B cell (primary cell): Measurements from ENCODE around the gene CD40. TPM values are rescaled to one million over a fixed set of nuclear protein-coding genes. Genes with fewer than 3 reads are reported as not detected.
A peak's percentile ranks its signal among the peaks of the same experiment; 100 is the strongest.

Source experiments
- ATAC-seq: fragments of 200-7000 bp; cut with Tn5 transposase; one replicate; pipeline ENCODE4 v1.10.0; 2021; ENCODE audit warnings: low read depth, mild to moderate bottlenecking, moderate number of reproducible peaks, moderate library complexity
- CTCF ChIA-PET: fragments of 350-600 bp; sonication (Branson Sonifier 250); formaldehyde crosslinking; loops from one replicate; lab custom pipeline; 2021; ENCODE audit warnings: antibody characterized with exemption, inconsistent platforms; lab: Charles Lee
- POLR2A ChIA-PET: fragments of 350-600 bp; sonication (Branson Sonifier 250); formaldehyde crosslinking; loops from one replicate; lab custom pipeline; 2021; ENCODE audit warnings: antibody characterized with exemption; lab: Charles Lee
- DNase-seq: peaks from one replicate; pipeline ENCODE4 v3.0.0; 2013
- H2AFZ ChIP-seq: 2 replicates; pipeline ENCODE4 v1.6.1; 2012; ENCODE audit warnings: mild to moderate bottlenecking, low read depth, low read length; ENCODE audit not compliant: insufficient read depth, poor library complexity, severe bottlenecking
- H3K27ac ChIP-seq, 2 donors: 1 replicate in 1 of 2; 2 replicates in 1 of 2; pipeline ENCODE4 v1.5.1; 2012 to 2013; ENCODE audit warnings: low read length in 2 of 2, mild to moderate bottlenecking in 2 of 2, moderate library complexity in 1 of 2
- H3K27me3 ChIP-seq, 4 experiments: fragments of 200-600 bp in 1 of 4; sonication (generic) in 1 of 4; replicated peaks in 1 of 4; 1 replicate in 2 of 4; 2 replicates in 2 of 4; pipeline versions ENCODE4 v1.6.1 to v1.7.0; 2013 to 2016; ENCODE audit warnings: low read length in 3 of 4, mild to moderate bottlenecking in 2 of 4, mixed read lengths in 1 of 4, moderate library complexity in 1 of 4; ENCODE audit not compliant: insufficient read depth in 4 of 4, control insufficient read depth in 3 of 4; ENCODE audit errors: control extremely low read depth in 1 of 4
- H3K36me3 ChIP-seq, 2 experiments: replicated peaks in 1 of 2; 1 replicate in 1 of 2; 2 replicates in 1 of 2; pipeline versions ENCODE4 v1.6.1 to v1.7.1; 2013; ENCODE audit warnings: low read length in 1 of 2; ENCODE audit not compliant: insufficient read depth in 2 of 2, control insufficient read depth in 1 of 2; ENCODE audit errors: control extremely low read depth in 1 of 2, extremely low read depth in 1 of 2
- H3K4me1 ChIP-seq, 2 donors: fragments of 200-600 bp in 1 of 2; sonication (generic) in 1 of 2; 1 replicate in 1 of 2; 2 replicates in 1 of 2; pipeline versions ENCODE4 v1.5.1 to v1.6.1; 2013 to 2017; ENCODE audit warnings: low read length in 2 of 2; ENCODE audit not compliant: control insufficient read depth in 2 of 2, insufficient read depth in 2 of 2
- H3K4me2 ChIP-seq: replicated peaks from 2 replicates; pipeline ENCODE3; 2012; ENCODE audit warnings: mild to moderate bottlenecking, low read depth, low read length; ENCODE audit not compliant: poor library complexity, severe bottlenecking
- H3K4me3 ChIP-seq, 5 experiments: fragments of 200-600 bp in 1 of 5; sonication (generic) in 1 of 5; 1 replicate in 3 of 5; 2 replicates in 2 of 5; pipeline versions ENCODE4 v1.5.1 to v1.7.0; 2011 to 2016; ENCODE audit warnings: low read length in 4 of 5, mild to moderate bottlenecking in 4 of 5, low read depth in 2 of 5, control low read depth in 1 of 5, moderate library complexity in 1 of 5; ENCODE audit not compliant: insufficient read depth in 1 of 5; ENCODE audit errors: control extremely low read depth in 1 of 5, extremely low read depth in 1 of 5
- H3K79me2 ChIP-seq: fragments of 200-600 bp; sonication (generic); one replicate; pipeline ENCODE4 v1.6.0; 2016; ENCODE audit warnings: low read length; ENCODE audit not compliant: control insufficient read depth, insufficient read depth
- H3K9ac ChIP-seq: fragments of 200-600 bp; sonication (generic); 2 replicates; pipeline ENCODE4 v1.6.1; 2017; ENCODE audit warnings: mild to moderate bottlenecking, low read length, moderate library complexity
- H3K9me3 ChIP-seq, 3 donors: one replicate each; pipeline versions ENCODE4 v1.6.1 to v1.7.1; 2013; ENCODE audit warnings: low read length in 2 of 3; ENCODE audit not compliant: control insufficient read depth in 2 of 3, insufficient read depth in 1 of 3; ENCODE audit errors: control extremely low read depth in 1 of 3
- H4K20me1 ChIP-seq: 2 replicates; pipeline ENCODE4 v1.6.0; 2012; ENCODE audit warnings: mild to moderate bottlenecking, low read length; ENCODE audit not compliant: insufficient read depth, control insufficient read depth, poor library complexity, severe bottlenecking
- H3K27ac Mint-ChIP-seq: one replicate; pipeline ENCODE4 v1.8.0; 2021; ENCODE audit warnings: mixed read lengths
- H3K27me3 Mint-ChIP-seq: one replicate; pipeline ENCODE4 v1.8.0; 2021; ENCODE audit warnings: mixed read lengths
- H3K4me1 Mint-ChIP-seq: one replicate; pipeline ENCODE4 v1.8.0; 2021; ENCODE audit warnings: mixed read lengths
- H3K4me3 Mint-ChIP-seq: one replicate; pipeline ENCODE4 v1.8.0; 2021; ENCODE audit warnings: mixed read lengths
- H3K9me3 Mint-ChIP-seq: one replicate; pipeline ENCODE4 v1.8.0; 2022; ENCODE audit warnings: mixed read lengths; ENCODE audit not compliant: insufficient read depth
- CTCF ChIP-seq: fragments of 200-600 bp; IDR thresholded peaks from one replicate; pipeline ENCODE4 v1.8.0; 2022; ENCODE audit warnings: antibody characterized with exemption, mild to moderate bottlenecking
- EZH2 ChIP-seq: IDR thresholded peaks from 2 replicates; pipeline ENCODE4 v1.6.1; 2012; ENCODE audit warnings: borderline replicate concordance, low read depth, mild to moderate bottlenecking, moderate library complexity, low read length; ENCODE audit not compliant: insufficient read depth, poor library complexity, severe bottlenecking
- WGBS: methylation state at CpG from one replicate; pipeline ENCODE4 v1.1.5; 2013; ENCODE audit warnings: missing lambda C conversion rate; ENCODE audit not compliant: insufficient coverage; 5-methylcytosine and 5-hydroxymethylcytosine counted together
- intact Hi-C: fragments of 100-400 bp; cut with micrococcal nuclease; formaldehyde crosslinking; loops from one replicate; pipeline ENCODE4 v1.10.0; 2022
- polyA plus RNA-seq: library from polyadenylated mRNA; depleted of rRNA; stranded (reverse); fragments of >200 nt; gene quantifications from 2 replicates; pipeline ENCODE4 v1.2.3, GENCODE V29; 2012
- total RNA-seq, 2 donors: library from RNA; stranded (reverse); fragments of 120-200 nt in 1 of 2; gene quantifications; 1 replicate in 1 of 2; 2 replicates in 1 of 2; pipeline versions ENCODE4 v1.2.3 to v1.2.4, GENCODE V29; 2013 to 2022

Gene CD40
- total and polyA plus RNA-seq, 2 donors (not counting 1 experiment from before 2014, with no cell fraction given): 210 to 215 TPM

DNA sequence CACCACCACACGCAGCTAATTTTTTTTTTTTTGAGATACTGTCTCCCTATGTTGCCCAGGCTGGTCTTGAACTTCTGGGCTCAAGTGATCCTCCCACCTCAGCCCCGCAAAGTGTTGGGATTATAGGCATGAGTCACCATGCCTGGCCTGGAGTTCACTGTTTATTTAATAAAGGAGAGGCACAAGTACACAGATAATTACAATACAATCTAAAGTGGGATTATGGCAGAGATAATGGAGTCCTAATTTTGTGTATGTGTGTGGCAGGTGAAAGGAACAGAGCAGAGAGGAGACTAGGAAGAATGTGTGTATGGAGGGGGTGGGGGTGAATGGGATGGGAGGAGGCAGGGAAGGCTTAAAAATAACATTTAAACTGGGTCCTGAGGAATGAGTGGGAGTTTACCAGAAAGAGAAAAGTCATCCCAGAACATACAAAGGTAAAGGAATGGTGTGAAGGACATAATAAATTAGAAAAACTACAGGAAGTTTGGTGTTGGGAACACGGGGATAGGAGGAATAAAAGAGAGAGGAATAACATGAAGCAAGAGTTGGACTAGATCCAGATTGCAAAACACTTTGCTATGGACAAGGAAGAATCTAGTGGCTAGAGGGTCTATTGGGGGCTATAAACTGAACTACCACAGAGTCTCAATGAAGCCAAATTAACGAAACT is 32.8 kb upstream of the CD40 start:
- Mint-ChIP-seq H3K4me1 (peaks cover 72% of the 10 kb centered on the region), H3K4me3 (no peak overlapping the region), H3K9me3 (no peaks in the 10 kb centered on the region), H3K27ac (no peak overlapping the region), H3K27me3 (no peaks in the 10 kb centered on the region)
- intact Hi-C loops: no loop called here
- Histone ChIP-seq H2AFZ (no peak overlapping the region), H3K4me1 (peaks cover 19 to 48% of the 10 kb centered on the region in 2 donors), H3K9ac (no peak overlapping the region), H4K20me1 (peaks cover 91% of the 10 kb centered on the region), H3K27me3 (no peaks in the 10 kb centered on the region), H3K36me3 (no peaks in the 10 kb centered on the region), H3K9me3 (no peaks in the 10 kb centered on the region), H3K79me2 (peaks cover 91% of the 10 kb centered on the region), H3K4me3 (no peak overlapping the region), H3K27ac (no peak overlapping the region), H3K4me2 (no peak overlapping the region)
- ChIA-PET CTCF (interaction anchor here (0.8 to 1.5 kb wide), 9 partner anchors 9 to 315 kb away, joined by 3 to 6 read pairs (median 3); no protein-coding TSS in a partner anchor), POLR2A (no interaction called here)
- TF ChIP-seq EZH2 (no peak), CTCF (no peak)
- DNase-seq: no peak
- 100% methylated on average over 1 of the region's 4 CpGs for WGBS
- ATAC-seq: no peak

GRCh38 chr20:46087161-46087560 is 31.0 kb upstream of the CD40 start:
- ChIA-PET POLR2A (no interaction called here), CTCF (interaction anchor here (1.2 to 2.3 kb wide), 5 partner anchors 8 to 100 kb away, joined by 3 to 10 read pairs (median 7); no protein-coding TSS in a partner anchor)
- Histone ChIP-seq H2AFZ (no peak overlapping the region), H3K9ac (no peak overlapping the region), H3K27ac (no peak overlapping the region), H3K27me3 (no peaks in the 10 kb centered on the region), H3K4me1 (peaks cover 21 to 49% of the 10 kb centered on the region in 2 donors), H3K9me3 (no peaks in the 10 kb centered on the region), H3K79me2 (peaks cover 73% of the 10 kb centered on the region), H3K4me3 (no peak overlapping the region), H3K36me3 (no peaks in the 10 kb centered on the region), H4K20me1 (peaks cover 73% of the 10 kb centered on the region), H3K4me2 (no peak overlapping the region)
- no CpG with 5 or more reads among the region's 8 CpGs for WGBS
- H3K9me3 Mint-ChIP-seq: no peaks in the 10 kb centered on the region
- intact Hi-C loops: loop anchor here (2.0 kb wide), 1 partner anchor 64 kb away; no protein-coding TSS in a partner anchor
- no peak for DNase-seq
- peak overlapping the region; percentile 23 for H3K4me3 Mint-ChIP-seq
- peaks cover 68% of the 10 kb centered on the region for H3K4me1 Mint-ChIP-seq
- peak overlapping the region; percentile 23 for H3K27ac Mint-ChIP-seq
- no peak for ATAC-seq
- H3K27me3 Mint-ChIP-seq: no peaks in the 10 kb centered on the region
- TF ChIP-seq CTCF (peak; percentile 46), EZH2 (no peak)
